ENCODE data around the gene PLPP4.

PLPP4 gene

GRCh38 chr10:120462018-120462682, 5.1 kb downstream of the PLPP4 start:
- peaks cover 9% of the 10 kb centered on the region for H3K4me1 Mint-ChIP-seq
- no peak overlapping the region for H3K27ac Mint-ChIP-seq
- H3K36me3 Mint-ChIP-seq (ENCODE audit: low read depth) = no peaks in the 10 kb centered on the region
- H3K4me3 Mint-ChIP-seq = no peak overlapping the region
- TF ChIP-seq CTCF (IDR thresholded peaks at IDR 0.05) = no peak
- no peak for DNase-seq
- H3K9me3 Mint-ChIP-seq = no peaks in the 10 kb centered on the region
- H3K27me3 Mint-ChIP-seq (ENCODE audit: low read depth, poor library complexity) = peaks cover 67% of the 10 kb centered on the region

GRCh38 chr10:120465138-120465537, 8.1 kb downstream of the PLPP4 start:
- Mint-ChIP-seq H3K9me3 (no peaks in the 10 kb centered on the region), H3K4me3 (no peak overlapping the region), H3K4me1 (peaks cover 5% of the 10 kb centered on the region), H3K27ac (no peak overlapping the region), H3K27me3 (ENCODE audit: low read depth, poor library complexity) (peaks cover 37% of the 10 kb centered on the region), H3K36me3 (ENCODE audit: low read depth) (no peaks in the 10 kb centered on the region)
- no peak for DNase-seq
- TF ChIP-seq CTCF (IDR thresholded peaks at IDR 0.05) = no peak

GRCh38 chr10:120466006-120466405, 9.0 kb downstream of the PLPP4 start:
- no peaks in the 10 kb centered on the region for H3K9me3 Mint-ChIP-seq
- no peak overlapping the region for H3K4me3 Mint-ChIP-seq
- DNase-seq = no peak
- H3K36me3 Mint-ChIP-seq (ENCODE audit: low read depth) = no peaks in the 10 kb centered on the region
- H3K27ac Mint-ChIP-seq = no peak overlapping the region
- TF ChIP-seq CTCF (IDR thresholded peaks at IDR 0.05) = no peak
- H3K27me3 Mint-ChIP-seq (ENCODE audit: low read depth, poor library complexity) = peaks cover 28% of the 10 kb centered on the region
- peaks cover 5% of the 10 kb centered on the region for H3K4me1 Mint-ChIP-seq

- Mint-ChIP-seq H3K27me3 (ENCODE audit: low read depth, poor library complexity) (peaks cover 22% of the 10 kb centered on the region), H3K27ac (no peak overlapping the region), H3K4me3 (no peak overlapping the region), H3K4me1 (no peaks in the 10 kb centered on the region), H3K36me3 (ENCODE audit: low read depth) (no peaks in the 10 kb centered on the region), H3K9me3 (peaks cover 12% of the 10 kb centered on the region)
- DNase-seq = no peak
- TF ChIP-seq CTCF (IDR thresholded peaks at IDR 0.05) = no peak
Observed at GRCh38 chr10:120473593-120473992, 16.6 kb downstream of the PLPP4 start.

- peaks cover 12% of the 10 kb centered on the region for H3K9me3 Mint-ChIP-seq
- no peaks in the 10 kb centered on the region for H3K36me3 Mint-ChIP-seq (ENCODE audit: low read depth)
- H3K4me1 Mint-ChIP-seq = no peaks in the 10 kb centered on the region
- H3K27me3 Mint-ChIP-seq (ENCODE audit: low read depth, poor library complexity) = peaks cover 22% of the 10 kb centered on the region
- DNase-seq = no peak
- no peak for TF ChIP-seq CTCF (IDR thresholded peaks at IDR 0.05)
- no peak overlapping the region for H3K4me3 Mint-ChIP-seq
- H3K27ac Mint-ChIP-seq = no peak overlapping the region
Observed at GRCh38 chr10:120474956-120475355, 17.9 kb downstream of the PLPP4 start.
